A549 (cell line): ENCODE data around the gene NUDT1. TPM values are rescaled to one million over a fixed set of nuclear protein-coding genes. Genes with fewer than 3 reads are reported as not detected.

Source experiments
- ATAC-seq, 2 experiments: fragments of 200-7000 bp in 1 of 2; fragments of >200 bp in 1 of 2; cut with Nextera tagmentation in 1 of 2; cut with Tn5 transposase in 1 of 2; 3 replicates each; pipeline versions ENCODE4 v1.8.0 to v1.9.1; 2018 to 2020; ENCODE audit warnings: mild to moderate bottlenecking in 1 of 2, moderate library complexity in 1 of 2
- CTCF ChIA-PET: fragments of 300-600 bp; sonication (Branson Sonifier 250); formaldehyde crosslinking; extraction: SDS; loops from one replicate; lab custom pipeline; 2021; ENCODE audit warnings: antibody characterized with exemption, inconsistent platforms; lab: Yijun Ruan, JAX
- POLR2A ChIA-PET: fragments of 350-600 bp; formaldehyde crosslinking; extraction: SDS; loops from one replicate; lab custom pipeline; 2021; ENCODE audit warnings: antibody characterized with exemption, inconsistent platforms; lab: Yijun Ruan, JAX
- DNase-seq, 2 experiments: peaks; one replicate each; pipeline versions ENCODE4 v3.0.0 to v3.0.0-alpha.2; 2011 to 2016; ENCODE audit warnings: low read depth in 1 of 2, low spot score in 1 of 2
- FAIRE-seq: peaks from 2 replicates; lab custom pipeline; 2011; peaks lifted over from hg19 to GRCh38; lab: Jason Lieb, UNC
- H3K27ac ChIP-seq, 2 experiments: fragments of >200 bp; sonication (Bioruptor Twin); formaldehyde crosslinking; 3 replicates each; pipeline ENCODE4 v1.5.1; 2016 to 2017
- H3K4me1 ChIP-seq: fragments of >200 bp; sonication (Bioruptor Twin); formaldehyde crosslinking; 3 replicates; pipeline ENCODE4 v1.6.1; 2016
- H3K4me2 ChIP-seq: fragments of >200 bp; sonication (Bioruptor Twin); formaldehyde crosslinking; 3 replicates; pipeline ENCODE4 v1.6.1; 2016
- H3K4me3 ChIP-seq: fragments of >200 bp; sonication (Bioruptor Twin); formaldehyde crosslinking; 3 replicates; pipeline ENCODE4 v1.5.1; 2016
- H3K9me3 ChIP-seq: fragments of >200 bp; sonication (Bioruptor Twin); formaldehyde crosslinking; 3 replicates; pipeline ENCODE4 v1.6.1; 2016
- BHLHE40 ChIP-seq: IDR thresholded peaks from 2 replicates; pipeline ENCODE4 v1.6.1; 2012; ENCODE audit warnings: low read depth, low read length, inconsistent platforms
- CBX8 ChIP-seq: fragments of 200-600 bp; sonication (generic); IDR thresholded peaks from 2 replicates; pipeline ENCODE4 v1.6.1; 2016
- EHMT2 ChIP-seq: fragments of 200-600 bp; sonication (generic); IDR thresholded peaks from 2 replicates; pipeline ENCODE4 v1.6.1; 2016; ENCODE audit warnings: antibody characterized with exemption, low read depth, mild to moderate bottlenecking, moderate library complexity
- FOSB ChIP-seq: fragments of 250-450 bp; sonication (Bioruptor Pico); IDR thresholded peaks from 2 replicates; pipeline ENCODE4 v1.5.0; 2020; ENCODE audit warnings: mild to moderate bottlenecking, moderate library complexity
- FOSL2 ChIP-seq, 2 experiments: fragments of 450-650 bp in 1 of 2; fragments of >200 bp in 1 of 2; sonication (Bioruptor Twin) in 1 of 2; formaldehyde crosslinking; IDR thresholded peaks; 2 replicates each; pipeline versions ENCODE4 v1.5.0 to v1.6.1; 2016 to 2020; ENCODE audit warnings: mild to moderate bottlenecking in 1 of 2, moderate library complexity in 1 of 2
- FOXS1 ChIP-seq: fragments of 250-450 bp; sonication (Bioruptor Pico); IDR thresholded peaks from 2 replicates; pipeline ENCODE4 v1.5.0; 2020; ENCODE audit warnings: mild to moderate bottlenecking, moderate library complexity
- HDAC2 ChIP-seq: fragments of 200-600 bp; sonication (generic); IDR thresholded peaks from 2 replicates; pipeline ENCODE4 v1.6.1; 2016
- HEYL ChIP-seq: fragments of 250-450 bp; sonication (Bioruptor Pico); IDR thresholded peaks from 2 replicates; pipeline ENCODE4 v1.8.0; 2021; ENCODE audit warnings: mild to moderate bottlenecking, moderate library complexity
- HOXB13 ChIP-seq: fragments of 250-450 bp; sonication (Bioruptor Pico); IDR thresholded peaks from 2 replicates; pipeline ENCODE4 v1.5.0; 2020; ENCODE audit warnings: low read depth, mild to moderate bottlenecking, moderate library complexity
- HOXB5 ChIP-seq: fragments of 250-450 bp; sonication (Bioruptor Pico); IDR thresholded peaks from 2 replicates; pipeline ENCODE4 v1.5.0; 2020; ENCODE audit warnings: mild to moderate bottlenecking, moderate library complexity
- JUN ChIP-seq, 2 experiments: fragments of >200 bp; sonication (Bioruptor Twin); formaldehyde crosslinking; IDR thresholded peaks; 2 replicates in 1 of 2; 3 replicates in 1 of 2; pipeline ENCODE4 v1.6.1; 2016 to 2017
- JUNB ChIP-seq: fragments of >200 bp; sonication (Bioruptor Twin); formaldehyde crosslinking; IDR thresholded peaks from 2 replicates; pipeline ENCODE4 v1.6.1; 2016
- KDM1A ChIP-seq: fragments of 200-600 bp; sonication (generic); IDR thresholded peaks from 2 replicates; pipeline ENCODE4 v1.6.1; 2016; ENCODE audit warnings: low read depth, mild to moderate bottlenecking
- NR3C1 ChIP-seq: fragments of >200 bp; sonication (Bioruptor Twin); formaldehyde crosslinking; IDR thresholded peaks from 3 replicates; pipeline ENCODE4 v1.6.1; 2017
- POLR2AphosphoS2 ChIP-seq: conservative IDR thresholded peaks from 2 replicates; pipeline ENCODE4 v1.6.1; 2012; ENCODE audit warnings: low read length, improper control_type of control experiment, inconsistent platforms
- RAD21 ChIP-seq, 2 experiments: fragments of >200 bp in 1 of 2; sonication (Bioruptor Twin) in 1 of 2; formaldehyde crosslinking in 1 of 2; IDR thresholded peaks in 1 of 2; conservative IDR thresholded peaks in 1 of 2; 2 replicates in 1 of 2; 3 replicates in 1 of 2; pipeline ENCODE4 v1.6.1; 2012 to 2018; ENCODE audit warnings: inconsistent platforms in 1 of 2
- RFX5 ChIP-seq: fragments of 450-650 bp; IDR thresholded peaks from 2 replicates; pipeline ENCODE4 v1.7.1; 2014; ENCODE audit warnings: antibody characterized with exemption, mild to moderate bottlenecking, moderate library complexity
- SREBF2 ChIP-seq: fragments of 450-650 bp; IDR thresholded peaks from 2 replicates; pipeline ENCODE4 v1.6.1; 2014; ENCODE audit warnings: mild to moderate bottlenecking, moderate library complexity
- TFCP2L1 ChIP-seq: fragments of 250-450 bp; sonication (Bioruptor Pico); IDR thresholded peaks from 2 replicates; pipeline ENCODE4 v1.5.0; 2021; ENCODE audit warnings: mild to moderate bottlenecking
- TP53 ChIP-seq: fragments of 250-450 bp; sonication (Bioruptor Pico); IDR thresholded peaks from 2 replicates; pipeline ENCODE4 v1.5.0; 2021; ENCODE audit warnings: mild to moderate bottlenecking, moderate library complexity
- ZFP36 ChIP-seq: fragments of 450-650 bp; IDR thresholded peaks from 2 replicates; pipeline ENCODE4 v1.6.1; 2014; ENCODE audit warnings: borderline replicate concordance; ENCODE audit not compliant: partially characterized antibody
- ZNF302 ChIP-seq: fragments of 250-450 bp; sonication (Bioruptor Pico); IDR thresholded peaks from 2 replicates; pipeline ENCODE4 v1.9.0; 2021; ENCODE audit warnings: inconsistent platforms, mild to moderate bottlenecking, moderate library complexity
- WGBS: methylation state at CpG from one replicate; pipeline ENCODE4 v1.1.6; 2017; ENCODE audit errors: missing lambda C conversion rate; 5-methylcytosine and 5-hydroxymethylcytosine counted together
- polyA plus RNA-seq, 4 experiments: library from polyadenylated mRNA; depleted of rRNA in 3 of 4; stranded (reverse); fragments of >200 nt; fragmentation: RNase III in 1 of 4; extraction: RNeasy Plus Mini Kit Qiagen cat#74134 plus additional on column Dnase treatment in 1 of 4; gene quantifications; 2 replicates in 3 of 4; 3 replicates in 1 of 4; pipeline ENCODE4 v1.2.3, GENCODE V29; 2011 to 2017
- TF ChIP-seq, protein P1 (sequence below): fragments of 450-650 bp; IDR thresholded peaks from 2 replicates; pipeline ENCODE4 v1.6.1; 2014; ENCODE audit warnings: antibody characterized with exemption
- TF ChIP-seq, protein P2 (sequence below): fragments of 200-600 bp; sonication (generic); IDR thresholded peaks from 2 replicates; pipeline ENCODE4 v1.6.1; 2016; ENCODE audit warnings: antibody characterized with exemption, mild to moderate bottlenecking, moderate library complexity
- TF ChIP-seq, protein P3 (sequence below): IDR thresholded peaks from 2 replicates; pipeline ENCODE4 v1.6.1; 2012; ENCODE audit warnings: low read depth, borderline replicate concordance
- TF ChIP-seq, protein P4 (sequence below): fragments of >200 bp; sonication (Bioruptor Twin); formaldehyde crosslinking; IDR thresholded peaks from 2 replicates; pipeline ENCODE4 v1.6.1; 2016
- TF ChIP-seq, protein P5 (sequence below): fragments of 250-450 bp; sonication (Bioruptor Pico); IDR thresholded peaks from 2 replicates; pipeline ENCODE4 v1.5.0; 2021; ENCODE audit warnings: mild to moderate bottlenecking, moderate library complexity, borderline replicate concordance
- TF ChIP-seq, protein P6 (sequence below): IDR thresholded peaks from 2 replicates; pipeline ENCODE4 v1.6.1; 2012

The NUDT1 gene
- polyA plus RNA-seq, 2 of the 4 experiments (the other 2 are of a cell fraction): 38.3 to 92.3 TPM

DNA sequence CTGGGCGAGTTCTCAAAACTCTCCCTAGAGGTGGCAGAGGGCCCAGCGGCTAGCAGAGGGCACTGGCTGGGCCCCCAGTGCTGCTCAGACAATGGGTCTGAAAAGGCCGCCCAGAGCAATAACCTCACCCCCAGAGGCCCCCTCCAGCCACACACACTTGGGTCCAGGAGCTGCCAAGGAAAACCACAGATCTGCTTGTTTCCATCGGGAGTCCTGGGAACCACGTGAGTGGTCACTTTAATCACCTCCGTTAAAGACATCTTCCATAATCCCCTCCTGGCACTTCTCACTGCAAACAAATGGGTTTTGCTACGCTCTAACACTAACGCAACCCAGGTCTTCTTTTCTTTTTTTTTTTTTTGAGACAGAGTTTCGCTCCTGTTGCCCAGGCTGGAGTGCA is 30.0 kb downstream of the NUDT1 start:
- 82% methylated on average over 8 of the region's 9 CpGs for WGBS
- no peak for ATAC-seq
- no peaks in the 10 kb centered on the region for H3K9me3 ChIP-seq
- FAIRE-seq: no peak
- ChIA-PET POLR2A (no interaction called here), CTCF (interaction anchor here (1.5 kb wide), 1 partner anchor 11 kb away, joined by 4 read pairs; no protein-coding TSS in a partner anchor)
- DNase-seq: no peak
- H3K4me3 ChIP-seq: no peak overlapping the region
- peaks cover 1% of the 10 kb centered on the region for H3K4me1 ChIP-seq
- no peak overlapping the region for H3K27ac ChIP-seq
- H3K4me2 ChIP-seq: no peak overlapping the region
- no peak for TF ChIP-seq FOSL2 (IDR thresholded peaks at IDR 0.05)
- no peak for TF ChIP-seq FOSL2 (CRISPR knock-in tag; IDR thresholded peaks at IDR 0.05)
- TF ChIP-seq HOXB13 (CRISPR knock-in tag): no peak
- TF ChIP-seq EHMT2: no peak
- TF ChIP-seq HEYL: no peak
- no peak for TF ChIP-seq JUNB
- TF ChIP-seq, protein P1, sequence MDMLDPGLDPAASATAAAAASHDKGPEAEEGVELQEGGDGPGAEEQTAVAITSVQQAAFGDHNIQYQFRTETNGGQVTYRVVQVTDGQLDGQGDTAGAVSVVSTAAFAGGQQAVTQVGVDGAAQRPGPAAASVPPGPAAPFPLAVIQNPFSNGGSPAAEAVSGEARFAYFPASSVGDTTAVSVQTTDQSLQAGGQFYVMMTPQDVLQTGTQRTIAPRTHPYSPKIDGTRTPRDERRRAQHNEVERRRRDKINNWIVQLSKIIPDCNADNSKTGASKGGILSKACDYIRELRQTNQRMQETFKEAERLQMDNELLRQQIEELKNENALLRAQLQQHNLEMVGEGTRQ: no peak
- TF ChIP-seq, protein P2, sequence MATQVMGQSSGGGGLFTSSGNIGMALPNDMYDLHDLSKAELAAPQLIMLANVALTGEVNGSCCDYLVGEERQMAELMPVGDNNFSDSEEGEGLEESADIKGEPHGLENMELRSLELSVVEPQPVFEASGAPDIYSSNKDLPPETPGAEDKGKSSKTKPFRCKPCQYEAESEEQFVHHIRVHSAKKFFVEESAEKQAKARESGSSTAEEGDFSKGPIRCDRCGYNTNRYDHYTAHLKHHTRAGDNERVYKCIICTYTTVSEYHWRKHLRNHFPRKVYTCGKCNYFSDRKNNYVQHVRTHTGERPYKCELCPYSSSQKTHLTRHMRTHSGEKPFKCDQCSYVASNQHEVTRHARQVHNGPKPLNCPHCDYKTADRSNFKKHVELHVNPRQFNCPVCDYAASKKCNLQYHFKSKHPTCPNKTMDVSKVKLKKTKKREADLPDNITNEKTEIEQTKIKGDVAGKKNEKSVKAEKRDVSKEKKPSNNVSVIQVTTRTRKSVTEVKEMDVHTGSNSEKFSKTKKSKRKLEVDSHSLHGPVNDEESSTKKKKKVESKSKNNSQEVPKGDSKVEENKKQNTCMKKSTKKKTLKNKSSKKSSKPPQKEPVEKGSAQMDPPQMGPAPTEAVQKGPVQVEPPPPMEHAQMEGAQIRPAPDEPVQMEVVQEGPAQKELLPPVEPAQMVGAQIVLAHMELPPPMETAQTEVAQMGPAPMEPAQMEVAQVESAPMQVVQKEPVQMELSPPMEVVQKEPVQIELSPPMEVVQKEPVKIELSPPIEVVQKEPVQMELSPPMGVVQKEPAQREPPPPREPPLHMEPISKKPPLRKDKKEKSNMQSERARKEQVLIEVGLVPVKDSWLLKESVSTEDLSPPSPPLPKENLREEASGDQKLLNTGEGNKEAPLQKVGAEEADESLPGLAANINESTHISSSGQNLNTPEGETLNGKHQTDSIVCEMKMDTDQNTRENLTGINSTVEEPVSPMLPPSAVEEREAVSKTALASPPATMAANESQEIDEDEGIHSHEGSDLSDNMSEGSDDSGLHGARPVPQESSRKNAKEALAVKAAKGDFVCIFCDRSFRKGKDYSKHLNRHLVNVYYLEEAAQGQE: no peak
- TF ChIP-seq, all 56 proteins: peak for 0

DNA sequence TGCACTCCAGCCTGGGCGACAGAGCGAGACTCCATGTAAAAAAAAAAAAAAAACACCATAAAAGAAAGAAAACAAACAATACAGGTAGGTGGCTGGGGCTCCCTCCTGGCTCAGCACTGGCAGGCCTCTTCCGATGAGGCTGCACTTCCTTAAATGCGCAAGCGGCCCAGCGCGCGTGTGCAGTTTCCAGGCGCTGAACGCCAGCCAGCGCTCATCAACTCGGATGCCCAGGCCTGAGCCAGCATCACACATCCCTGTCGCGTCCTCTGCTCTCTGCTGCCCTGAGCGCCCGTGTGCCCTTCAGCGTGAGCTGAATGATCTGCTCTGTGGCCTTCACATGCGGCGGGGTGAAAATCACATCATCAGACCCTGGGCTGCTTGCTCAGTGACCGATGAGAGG is 31.8 kb downstream of the NUDT1 start:
- POLR2A ChIA-PET: no interaction called here
- TF ChIP-seq FOSB (CRISPR knock-in tag) (no peak), JUNB (no peak), FOXS1 (no peak), POLR2AphosphoS2 (no peak), CBX8 (no peak), SREBF2 (no peak), HEYL (no peak), RFX5 (no peak), ZFP36 (no peak), TFCP2L1 (no peak), TP53 (CRISPR knock-in tag) (no peak)
- TF ChIP-seq, protein P3, sequence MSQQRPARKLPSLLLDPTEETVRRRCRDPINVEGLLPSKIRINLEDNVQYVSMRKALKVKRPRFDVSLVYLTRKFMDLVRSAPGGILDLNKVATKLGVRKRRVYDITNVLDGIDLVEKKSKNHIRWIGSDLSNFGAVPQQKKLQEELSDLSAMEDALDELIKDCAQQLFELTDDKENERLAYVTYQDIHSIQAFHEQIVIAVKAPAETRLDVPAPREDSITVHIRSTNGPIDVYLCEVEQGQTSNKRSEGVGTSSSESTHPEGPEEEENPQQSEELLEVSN: no peak
- DNase-seq (no peak), FAIRE-seq (no peak), ATAC-seq (no peak)
- Histone ChIP-seq H3K4me3 (no peak overlapping the region), H3K4me1 (no peaks in the 10 kb centered on the region), H3K27ac (no peak overlapping the region), H3K9me3 (no peaks in the 10 kb centered on the region), H3K4me2 (no peak overlapping the region)
- 94% methylated on average over 20 of the region's 20 CpGs for WGBS
- CTCF ChIA-PET: no interaction called here

DNA sequence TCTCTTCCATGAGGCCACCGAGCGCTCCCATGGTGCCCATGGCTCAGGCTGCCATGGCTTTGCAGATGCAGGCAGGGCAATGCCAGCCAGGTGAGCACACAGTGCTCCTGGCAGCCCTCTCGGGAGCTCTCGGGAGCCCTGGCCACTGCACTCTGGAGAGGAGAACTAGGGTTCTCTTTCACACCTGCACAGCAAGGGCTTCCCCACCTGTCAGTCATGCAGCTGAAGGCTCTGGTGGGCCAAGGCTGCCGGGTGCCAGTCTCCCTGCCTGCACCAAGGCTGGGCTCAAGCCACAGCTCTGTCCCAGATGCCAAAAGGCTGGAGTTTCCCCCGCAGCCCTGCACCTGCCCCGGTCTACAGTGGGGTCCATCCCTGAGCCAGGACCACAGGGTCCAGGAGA is 32.6 kb downstream of the NUDT1 start:
- ATAC-seq: no peak; a peak in 1 of 6 replicates
- no peaks in the 10 kb centered on the region for H3K4me1 ChIP-seq
- no peak for TF ChIP-seq HOXB5 (CRISPR knock-in tag)
- TF ChIP-seq JUN (IDR thresholded peaks at IDR 0.05): no peak
- no peak for TF ChIP-seq ZNF302 (CRISPR knock-in tag)
- no peak for TF ChIP-seq POLR2AphosphoS2
- no peak for TF ChIP-seq NR3C1
- TF ChIP-seq, protein P4, sequence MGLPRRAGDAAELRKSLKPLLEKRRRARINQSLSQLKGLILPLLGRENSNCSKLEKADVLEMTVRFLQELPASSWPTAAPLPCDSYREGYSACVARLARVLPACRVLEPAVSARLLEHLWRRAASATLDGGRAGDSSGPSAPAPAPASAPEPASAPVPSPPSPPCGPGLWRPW: no peak
- TF ChIP-seq BHLHE40: no peak
- TF ChIP-seq RAD21 (conservative IDR thresholded peaks at IDR 0.05 in 1 of 2, IDR thresholded peaks at IDR 0.05 in 1 of 2): no peak
- no peak for TF ChIP-seq HDAC2
- TF ChIP-seq, protein P5, sequence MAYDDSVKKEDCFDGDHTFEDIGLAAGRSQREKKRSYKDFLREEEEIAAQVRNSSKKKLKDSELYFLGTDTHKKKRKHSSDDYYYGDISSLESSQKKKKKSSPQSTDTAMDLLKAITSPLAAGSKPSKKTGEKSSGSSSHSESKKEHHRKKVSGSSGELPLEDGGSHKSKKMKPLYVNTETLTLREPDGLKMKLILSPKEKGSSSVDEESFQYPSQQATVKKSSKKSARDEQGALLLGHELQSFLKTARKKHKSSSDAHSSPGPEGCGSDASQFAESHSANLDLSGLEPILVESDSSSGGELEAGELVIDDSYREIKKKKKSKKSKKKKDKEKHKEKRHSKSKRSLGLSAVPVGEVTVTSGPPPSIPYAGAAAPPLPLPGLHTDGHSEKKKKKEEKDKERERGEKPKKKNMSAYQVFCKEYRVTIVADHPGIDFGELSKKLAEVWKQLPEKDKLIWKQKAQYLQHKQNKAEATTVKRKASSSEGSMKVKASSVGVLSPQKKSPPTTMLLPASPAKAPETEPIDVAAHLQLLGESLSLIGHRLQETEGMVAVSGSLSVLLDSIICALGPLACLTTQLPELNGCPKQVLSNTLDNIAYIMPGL (CRISPR knock-in tag): no peak
- TF ChIP-seq TP53 (CRISPR knock-in tag): no peak
- TF ChIP-seq, protein P6, sequence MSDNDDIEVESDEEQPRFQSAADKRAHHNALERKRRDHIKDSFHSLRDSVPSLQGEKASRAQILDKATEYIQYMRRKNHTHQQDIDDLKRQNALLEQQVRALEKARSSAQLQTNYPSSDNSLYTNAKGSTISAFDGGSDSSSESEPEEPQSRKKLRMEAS: no peak
- TF ChIP-seq KDM1A: no peak
- no peak for TF ChIP-seq HOXB13 (CRISPR knock-in tag)
- no peak overlapping the region for H3K27ac ChIP-seq
- ChIA-PET CTCF (interaction anchor here (1.0 kb wide), 2 partner anchors 9 to 73 kb away, joined by 3 to 4 read pairs; no protein-coding TSS in a partner anchor), POLR2A (no interaction called here)
- 83% methylated on average over 4 of the region's 7 CpGs for WGBS
- DNase-seq: no peak
- no peak overlapping the region for H3K4me2 ChIP-seq
- no peak for FAIRE-seq
- no peak overlapping the region for H3K4me3 ChIP-seq
- H3K9me3 ChIP-seq: no peaks in the 10 kb centered on the region
